ENCODE measurements around the gene CA10. TPM values are rescaled to one million over a fixed set of nuclear protein-coding genes. Genes with fewer than 3 reads are reported as not detected.

CA10 gene
- total RNA-seq, 6 experiments from 2014 or later, result not detected

- no peak for DNase-seq
- H3K27me3 Mint-ChIP-seq (ENCODE audit: insufficient read depth), result no peaks in the 10 kb centered on the region
- H3K27ac Mint-ChIP-seq, result no peak overlapping the region
- no peak for TF ChIP-seq CTCF (IDR thresholded peaks at IDR 0.05)
- H3K4me3 Mint-ChIP-seq, result no peak overlapping the region
- peaks cover 5% of the 10 kb centered on the region; the same call in 1 of the 2 replicates for H3K36me3 Mint-ChIP-seq (ENCODE audit: low read depth)
- peaks cover 68% of the 10 kb centered on the region for H3K9me3 Mint-ChIP-seq
- no peaks in the 10 kb centered on the region for H3K4me1 Mint-ChIP-seq (ENCODE audit: low read depth)
Observed at GRCh38 chr17:51618476-51618875, 540.0 kb downstream of the CA10 start.

- Mint-ChIP-seq H3K27ac (no peak overlapping the region), H3K27me3 (ENCODE audit: insufficient read depth) (no peaks in the 10 kb centered on the region), H3K36me3 (ENCODE audit: low read depth) (peaks cover 5% of the 10 kb centered on the region; the same call in 1 of the 2 replicates), H3K4me1 (ENCODE audit: low read depth) (no peaks in the 10 kb centered on the region), H3K9me3 (peaks cover 64% of the 10 kb centered on the region), H3K4me3 (no peak overlapping the region)
- no peak for DNase-seq
- no peak for TF ChIP-seq CTCF (IDR thresholded peaks at IDR 0.05)
Observed at GRCh38 chr17:51617986-51618385, 540.5 kb downstream of the CA10 start.

DNA sequence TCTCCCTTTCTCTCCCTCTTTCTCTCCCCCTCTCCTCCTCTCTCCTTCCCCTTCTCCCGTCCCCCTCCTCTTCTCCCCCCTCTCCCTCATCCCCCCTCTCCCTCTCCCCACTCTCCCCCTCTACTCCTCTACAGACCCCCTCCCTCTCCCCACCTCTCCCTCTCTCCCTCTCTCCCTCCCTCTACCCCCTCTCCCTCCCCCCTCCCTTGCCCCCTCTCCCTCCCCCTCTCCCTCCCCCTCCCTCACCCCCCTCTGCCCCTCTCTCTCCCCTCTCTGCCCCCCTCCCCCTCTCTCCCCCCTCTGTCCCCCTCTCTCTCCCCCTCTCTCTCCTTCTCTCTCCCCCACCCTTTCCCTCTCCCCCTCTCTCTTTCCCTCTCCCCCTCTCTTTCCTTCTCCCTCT, 545.3 kb downstream of the CA10 start:
- no peak for DNase-seq
- Mint-ChIP-seq H3K9me3 (peaks cover 43% of the 10 kb centered on the region), H3K4me3 (no peak overlapping the region), H3K36me3 (ENCODE audit: low read depth) (peaks cover 5% of the 10 kb centered on the region; the same call in 1 of the 2 replicates), H3K27me3 (ENCODE audit: insufficient read depth) (peaks cover 2% of the 10 kb centered on the region), H3K4me1 (ENCODE audit: low read depth) (no peaks in the 10 kb centered on the region), H3K27ac (no peak overlapping the region)
- TF ChIP-seq CTCF (IDR thresholded peaks at IDR 0.05), result no peak

DNA sequence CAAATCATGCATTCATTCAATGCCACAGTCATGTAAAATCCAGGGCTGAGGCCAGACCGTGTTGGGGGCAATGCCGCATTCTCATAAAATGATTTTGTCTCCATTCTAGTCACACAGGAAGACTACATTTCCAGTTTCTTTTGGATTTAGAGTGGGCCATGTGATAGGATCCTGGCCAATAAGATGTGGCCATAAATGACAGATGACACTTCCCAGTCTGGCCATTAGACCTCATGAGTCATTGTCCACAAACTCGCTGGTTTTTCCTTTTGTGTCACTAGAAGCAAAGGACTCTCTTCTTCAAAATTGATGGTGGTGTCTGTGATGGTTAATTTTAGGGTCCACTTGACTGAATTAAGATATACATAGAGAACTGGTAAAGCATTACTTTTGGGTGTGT, 545.8 kb downstream of the CA10 start:
- Mint-ChIP-seq H3K4me3 (no peak overlapping the region), H3K9me3 (peaks cover 38% of the 10 kb centered on the region), H3K4me1 (ENCODE audit: low read depth) (no peaks in the 10 kb centered on the region), H3K27me3 (ENCODE audit: insufficient read depth) (peaks cover 4% of the 10 kb centered on the region), H3K36me3 (ENCODE audit: low read depth) (peaks cover 5% of the 10 kb centered on the region; the same call in 1 of the 2 replicates), H3K27ac (no peak overlapping the region)
- no peak for TF ChIP-seq CTCF (IDR thresholded peaks at IDR 0.05)
- no peak for DNase-seq

GRCh38 chr17:51611585-51611984, 546.9 kb downstream of the CA10 start:
- peaks cover 4% of the 10 kb centered on the region for H3K27me3 Mint-ChIP-seq (ENCODE audit: insufficient read depth)
- no peaks in the 10 kb centered on the region for H3K36me3 Mint-ChIP-seq (ENCODE audit: low read depth)
- no peak overlapping the region for H3K27ac Mint-ChIP-seq
- TF ChIP-seq CTCF (IDR thresholded peaks at IDR 0.05), result no peak
- H3K9me3 Mint-ChIP-seq, result peaks cover 37% of the 10 kb centered on the region
- DNase-seq, result no peak
- H3K4me1 Mint-ChIP-seq (ENCODE audit: low read depth), result no peaks in the 10 kb centered on the region
- no peak overlapping the region for H3K4me3 Mint-ChIP-seq

DNA sequence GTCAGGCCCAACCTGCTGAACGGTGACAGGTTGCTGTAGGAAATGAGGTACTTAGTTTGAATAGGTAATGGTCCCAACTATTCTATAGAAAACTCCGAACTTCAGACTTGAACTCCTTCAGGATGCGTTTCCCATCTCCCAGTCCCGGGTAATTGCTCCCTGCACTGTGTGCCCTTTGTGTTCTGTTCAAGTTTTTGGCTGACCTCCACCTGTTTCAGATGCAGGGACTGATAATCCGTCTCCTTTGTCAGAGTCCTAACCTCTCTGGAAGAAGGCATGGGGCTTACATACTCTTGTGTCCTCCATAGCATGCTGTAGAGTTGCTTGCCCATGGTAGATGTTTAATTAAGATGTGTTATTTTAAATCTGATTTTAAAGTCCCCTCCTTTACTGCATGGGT, 547.7 kb downstream of the CA10 start:
- peaks cover 36% of the 10 kb centered on the region for H3K9me3 Mint-ChIP-seq
- DNase-seq, result no peak
- H3K4me3 Mint-ChIP-seq, result no peak overlapping the region
- no peak overlapping the region for H3K27ac Mint-ChIP-seq
- H3K36me3 Mint-ChIP-seq (ENCODE audit: low read depth), result no peaks in the 10 kb centered on the region
- TF ChIP-seq CTCF (IDR thresholded peaks at IDR 0.05), result no peak
- H3K4me1 Mint-ChIP-seq (ENCODE audit: low read depth), result no peaks in the 10 kb centered on the region
- H3K27me3 Mint-ChIP-seq (ENCODE audit: insufficient read depth), result peaks cover 4% of the 10 kb centered on the region
